Thymus (tissue), 11 donors: Measurements from ENCODE around the gene RIN2. TPM values are rescaled to one million over a fixed set of nuclear protein-coding genes. Genes with fewer than 3 reads are reported as not detected.

ENCODE experiments used
- DNase-seq, 9 donors: peaks; one replicate each; pipeline ENCODE4 v3.0.0-alpha.2; 2013; ENCODE audit warnings: low spot score in 9 of 9, low read depth in 6 of 9, missing footprints in 1 of 9
- H3K27ac ChIP-seq, 2 donors: one replicate each; pipeline ENCODE4 v1.5.1; 2013; ENCODE audit warnings: control low read depth in 1 of 2, low read depth in 1 of 2, low read length in 1 of 2, mild to moderate bottlenecking in 1 of 2, moderate library complexity in 1 of 2
- H3K27me3 ChIP-seq, 2 donors: one replicate each; pipeline ENCODE4 v1.5.1; 2013; ENCODE audit warnings: low read length in 1 of 2; ENCODE audit not compliant: control insufficient read depth in 2 of 2, insufficient read depth in 1 of 2
- H3K36me3 ChIP-seq, 2 donors: one replicate each; pipeline ENCODE4 v1.5.1; 2013; ENCODE audit warnings: low read length in 1 of 2, mild to moderate bottlenecking in 1 of 2, moderate library complexity in 1 of 2; ENCODE audit not compliant: control insufficient read depth in 2 of 2, insufficient read depth in 2 of 2
- H3K4me1 ChIP-seq, 2 donors: one replicate each; pipeline ENCODE4 v1.5.1; 2013; ENCODE audit warnings: low read length in 2 of 2; ENCODE audit not compliant: control insufficient read depth in 2 of 2, insufficient read depth in 2 of 2
- H3K4me3 ChIP-seq, 2 donors: one replicate each; pipeline ENCODE4 v1.5.1; 2013; ENCODE audit warnings: low read length in 2 of 2, control low read depth in 1 of 2, mild to moderate bottlenecking in 1 of 2
- H3K9me3 ChIP-seq, 2 donors: one replicate each; pipeline ENCODE4 v1.5.1; 2013; ENCODE audit warnings: low read length in 1 of 2, mild to moderate bottlenecking in 1 of 2; ENCODE audit not compliant: control insufficient read depth in 2 of 2, insufficient read depth in 1 of 2
- WGBS: extraction: QIAGEN DNeasy Blood & Tissue Kit; methylation state at CpG from one replicate; pipeline ENCODE4 v1.1.7; 2013; 5-methylcytosine and 5-hydroxymethylcytosine counted together
- polyA plus RNA-seq: library from polyadenylated mRNA; stranded (reverse); fragments of 200-250 nt; gene quantifications from one replicate; pipeline ENCODE4 v1.2.3, GENCODE V29; 2013
- total RNA-seq: library from RNA; stranded (reverse); fragments of 120-200 nt; gene quantifications from one replicate; pipeline ENCODE4 v1.2.4, GENCODE V29; 2013
- donor health status: healthy.

RIN2 gene
- total and polyA plus RNA-seq, 2 donors, result 5.2 to 9.2 TPM

DNA sequence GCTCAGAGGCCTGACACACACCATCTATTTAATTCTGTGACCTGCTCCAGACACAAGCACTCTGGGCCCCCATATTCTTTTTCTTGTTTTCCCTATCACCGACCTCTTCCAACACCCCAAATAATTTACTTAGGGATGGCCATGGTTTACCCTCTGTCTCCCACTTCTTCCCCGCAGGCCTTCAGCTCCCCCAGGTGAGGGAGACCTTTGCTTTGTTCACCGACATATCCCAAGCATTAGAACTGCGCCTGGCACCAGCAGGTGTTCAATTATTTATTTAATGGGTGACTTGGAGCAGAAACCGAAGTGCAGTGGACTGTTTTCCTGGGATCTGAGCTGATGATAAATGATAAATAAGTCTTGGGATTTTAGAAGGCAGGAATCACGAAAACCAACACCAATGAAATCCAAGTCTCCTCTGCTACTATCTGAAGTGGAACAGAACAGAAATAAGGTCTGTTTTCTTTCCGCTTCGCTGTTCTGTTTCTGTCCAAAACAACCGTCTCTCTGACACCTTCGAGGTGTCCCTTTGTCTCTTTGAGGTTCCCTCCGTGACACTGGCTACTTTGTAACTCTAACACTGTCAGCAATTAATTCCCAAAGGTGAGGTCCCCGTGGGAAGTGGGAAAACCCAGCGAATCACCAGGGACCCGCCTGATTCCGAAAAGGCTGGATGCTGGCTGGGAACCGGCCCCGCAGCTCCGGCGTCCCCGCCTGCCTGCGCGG is 1.1 kb upstream of the RIN2 start:
- no peaks in the 10 kb centered on the region for H3K36me3 ChIP-seq
- H3K4me1 ChIP-seq, result peaks cover 0 to 4% of the 10 kb centered on the region in 2 donors
- H3K9me3 ChIP-seq, result no peaks in the 10 kb centered on the region
- H3K27me3 ChIP-seq, result peaks cover 27 to 38% of the 10 kb centered on the region in 2 donors
- DNase-seq, result no peak
- H3K4me3 ChIP-seq, result peak overlapping the region; percentile 45 to 52
- peak overlapping the region; percentile 75 to 84 for H3K27ac ChIP-seq
- 32% methylated on average over 22 of the region's 22 CpGs for WGBS

- WGBS, result under 1% methylated on average over 45 of the region's 45 CpGs
- H3K27ac ChIP-seq, result peak overlapping the region; percentile 75 to 84
- peaks cover 0 to 4% of the 10 kb centered on the region in 2 donors for H3K4me1 ChIP-seq
- no peaks in the 10 kb centered on the region for H3K36me3 ChIP-seq
- no peaks in the 10 kb centered on the region for H3K9me3 ChIP-seq
- peaks cover 27 to 38% of the 10 kb centered on the region in 2 donors for H3K27me3 ChIP-seq
- DNase-seq, result peak in 8 of 9 donors; percentile 6 to 66 (median 38)
- peak overlapping the region; percentile 45 to 52 for H3K4me3 ChIP-seq
These were observed 448 bp upstream of the RIN2 start for GRCh38 chr20:19757487-19758132.

GRCh38 chr20:19758501-19759331 is 658 bp downstream of the RIN2 start:
- H3K4me1 ChIP-seq, result peaks cover 0 to 4% of the 10 kb centered on the region in 2 donors
- WGBS, result 11% methylated on average over 54 of the region's 54 CpGs
- DNase-seq, result peak in 2 of 9 donors; percentile 7 to 16

GRCh38 chr20:19760371-19760721 is 2.3 kb downstream of the RIN2 start:
- WGBS, result 91% methylated on average over 3 of the region's 3 CpGs
- peaks cover 27 to 38% of the 10 kb centered on the region in 2 donors for H3K27me3 ChIP-seq
- H3K27ac ChIP-seq, result no peak overlapping the region
- DNase-seq, result no peak
- H3K4me3 ChIP-seq, result no peak overlapping the region
- H3K9me3 ChIP-seq, result no peaks in the 10 kb centered on the region
- peaks cover 0 to 4% of the 10 kb centered on the region in 2 donors for H3K4me1 ChIP-seq
- no peaks in the 10 kb centered on the region for H3K36me3 ChIP-seq

More at GRCh38 chr20:19758501-19759331, 658 bp downstream of the RIN2 start:
- Histone ChIP-seq H3K4me3 (peak overlapping the region; percentile 45 to 52), H3K36me3 (no peaks in the 10 kb centered on the region), H3K9me3 (no peaks in the 10 kb centered on the region), H3K27me3 (peaks cover 27 to 38% of the 10 kb centered on the region in 2 donors), H3K27ac (peak overlapping the region; percentile 75 to 78)

DNA sequence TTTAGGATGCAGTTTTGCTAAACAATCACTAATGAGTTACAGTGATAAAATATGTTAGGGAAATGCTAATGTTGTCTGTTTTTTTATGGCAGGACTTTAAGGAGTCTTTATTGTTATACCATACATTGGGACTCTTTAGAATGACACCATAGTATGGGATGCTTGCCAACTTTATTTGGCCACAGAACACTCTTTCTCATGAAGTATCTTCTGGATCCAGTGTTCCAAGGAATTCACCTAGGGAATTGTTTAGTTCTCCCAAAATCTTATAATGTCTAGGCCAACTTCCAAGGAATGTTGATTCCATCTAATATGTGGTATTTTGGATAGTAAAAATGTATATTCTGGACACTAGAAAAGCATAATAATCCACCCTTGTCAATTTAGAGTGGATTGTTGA is 3.3 kb downstream of the RIN2 start:
- Histone ChIP-seq H3K4me3 (no peak overlapping the region), H3K36me3 (no peaks in the 10 kb centered on the region), H3K9me3 (no peaks in the 10 kb centered on the region), H3K27me3 (peaks cover 27 to 38% of the 10 kb centered on the region in 2 donors), H3K27ac (no peak overlapping the region), H3K4me1 (peaks cover 0 to 4% of the 10 kb centered on the region in 2 donors)
- no peak for DNase-seq

- H3K27ac ChIP-seq, result no peak overlapping the region
- H3K27me3 ChIP-seq, result peaks cover 25 to 35% of the 10 kb centered on the region in 2 donors
- 85% methylated on average over 2 of the region's 2 CpGs for WGBS
- H3K4me3 ChIP-seq, result no peak overlapping the region
- H3K36me3 ChIP-seq, result no peaks in the 10 kb centered on the region
- no peak for DNase-seq
- H3K9me3 ChIP-seq, result no peaks in the 10 kb centered on the region
- H3K4me1 ChIP-seq, result peaks cover 0 to 4% of the 10 kb centered on the region in 2 donors
These were observed 3.8 kb downstream of the RIN2 start for GRCh38 chr20:19761841-19762240.

GRCh38 chr20:19764207-19764606 is 6.1 kb downstream of the RIN2 start:
- Histone ChIP-seq H3K36me3 (no peaks in the 10 kb centered on the region), H3K27ac (no peak overlapping the region), H3K9me3 (no peaks in the 10 kb centered on the region), H3K27me3 (peaks cover 5 to 11% of the 10 kb centered on the region in 2 donors), H3K4me1 (no peaks in the 10 kb centered on the region), H3K4me3 (no peak overlapping the region)
- WGBS, result 88% methylated on average over 8 of the region's 8 CpGs
- no peak for DNase-seq

GRCh38 chr20:19765266-19765665 is 7.2 kb downstream of the RIN2 start:
- Histone ChIP-seq H3K9me3 (no peaks in the 10 kb centered on the region), H3K36me3 (no peaks in the 10 kb centered on the region), H3K27me3 (peaks cover 1 to 2% of the 10 kb centered on the region in 2 donors), H3K27ac (no peak overlapping the region), H3K4me3 (no peak overlapping the region), H3K4me1 (no peaks in the 10 kb centered on the region)
- WGBS, result 95% methylated on average over 2 of the region's 2 CpGs
- no peak for DNase-seq

- H3K4me3 ChIP-seq, result no peak overlapping the region
- H3K27me3 ChIP-seq, result peaks cover 0 to 2% of the 10 kb centered on the region in 2 donors
- no peaks in the 10 kb centered on the region for H3K9me3 ChIP-seq
- H3K36me3 ChIP-seq, result no peaks in the 10 kb centered on the region
- DNase-seq, result no peak
- no peaks in the 10 kb centered on the region for H3K4me1 ChIP-seq
- H3K27ac ChIP-seq, result no peak overlapping the region
- 94% methylated on average over 4 of the region's 4 CpGs for WGBS
These were observed 7.9 kb downstream of the RIN2 start for GRCh38 chr20:19765913-19766312.
